Activated CD4-positive, alpha-beta T cell treated with anti-CD3 and anti-CD28 coated beads for 36 hours (primary cell): ENCODE data around the gene EDEM2. TPM values are rescaled to one million over a fixed set of nuclear protein-coding genes. Genes with fewer than 3 reads are reported as not detected.
"Not testable (repeated sequence)": the region's sequence is repeated elsewhere in the genome, so short reads cannot be mapped to it uniquely, and the experiment has no call there.

Experiments used
- ATAC-seq: fragments of 200-7000 bp; cut with Tn5 transposase; one replicate; pipeline ENCODE4 v1.10.0; 2021; ENCODE audit warnings: mild to moderate bottlenecking, moderate library complexity
- CTCF ChIA-PET: fragments of 350-600 bp; sonication (Branson Sonifier 250); formaldehyde crosslinking; loops from one replicate; lab custom pipeline; 2021; ENCODE audit warnings: antibody characterized with exemption; lab: Charles Lee
- POLR2A ChIA-PET: fragments of 350-600 bp; sonication (Branson Sonifier 250); formaldehyde crosslinking; loops from one replicate; lab custom pipeline; 2021; ENCODE audit warnings: antibody characterized with exemption, inconsistent platforms; lab: Charles Lee
- DNase-seq: peaks from one replicate; pipeline ENCODE4 v3.0.0-alpha.2; 2020
- H3K27ac Mint-ChIP-seq: one replicate; pipeline ENCODE4 v1.8.0; 2021; ENCODE audit warnings: mixed read lengths
- H3K27me3 Mint-ChIP-seq: one replicate; pipeline ENCODE4 v1.8.0; 2021; ENCODE audit warnings: mixed read lengths
- H3K36me3 Mint-ChIP-seq: one replicate; pipeline ENCODE4 v1.8.0; 2021; ENCODE audit warnings: low read depth, mixed read lengths
- H3K4me1 Mint-ChIP-seq: one replicate; pipeline ENCODE4 v1.8.0; 2021; ENCODE audit warnings: mixed read lengths
- H3K4me3 Mint-ChIP-seq: one replicate; pipeline ENCODE4 v1.8.0; 2021; ENCODE audit warnings: mild to moderate bottlenecking, moderate library complexity, mixed read lengths
- H3K9me3 Mint-ChIP-seq: one replicate; pipeline ENCODE4 v1.8.0; 2021; ENCODE audit warnings: low read depth, mixed read lengths
- intact Hi-C, 2 experiments: fragments of 100-400 bp; cut with DNase I in 1 of 2; cut with micrococcal nuclease in 1 of 2; formaldehyde crosslinking; loops; one replicate each; pipeline versions ENCODE4 v1.14.2 to v1.15.1; 2022 to 2024; cut with DNase I, micrococcal nuclease
- total RNA-seq, 2 experiments: library from RNA; stranded (reverse); gene quantifications; one replicate each; pipeline ENCODE4 v1.2.3, GENCODE V29; 2021

The EDEM2 gene, protein sequence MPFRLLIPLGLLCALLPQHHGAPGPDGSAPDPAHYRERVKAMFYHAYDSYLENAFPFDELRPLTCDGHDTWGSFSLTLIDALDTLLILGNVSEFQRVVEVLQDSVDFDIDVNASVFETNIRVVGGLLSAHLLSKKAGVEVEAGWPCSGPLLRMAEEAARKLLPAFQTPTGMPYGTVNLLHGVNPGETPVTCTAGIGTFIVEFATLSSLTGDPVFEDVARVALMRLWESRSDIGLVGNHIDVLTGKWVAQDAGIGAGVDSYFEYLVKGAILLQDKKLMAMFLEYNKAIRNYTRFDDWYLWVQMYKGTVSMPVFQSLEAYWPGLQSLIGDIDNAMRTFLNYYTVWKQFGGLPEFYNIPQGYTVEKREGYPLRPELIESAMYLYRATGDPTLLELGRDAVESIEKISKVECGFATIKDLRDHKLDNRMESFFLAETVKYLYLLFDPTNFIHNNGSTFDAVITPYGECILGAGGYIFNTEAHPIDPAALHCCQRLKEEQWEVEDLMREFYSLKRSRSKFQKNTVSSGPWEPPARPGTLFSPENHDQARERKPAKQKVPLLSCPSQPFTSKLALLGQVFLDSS
- 10 to 100 TPM; 16.5 to 18.2 TPM for total RNA-seq

DNA sequence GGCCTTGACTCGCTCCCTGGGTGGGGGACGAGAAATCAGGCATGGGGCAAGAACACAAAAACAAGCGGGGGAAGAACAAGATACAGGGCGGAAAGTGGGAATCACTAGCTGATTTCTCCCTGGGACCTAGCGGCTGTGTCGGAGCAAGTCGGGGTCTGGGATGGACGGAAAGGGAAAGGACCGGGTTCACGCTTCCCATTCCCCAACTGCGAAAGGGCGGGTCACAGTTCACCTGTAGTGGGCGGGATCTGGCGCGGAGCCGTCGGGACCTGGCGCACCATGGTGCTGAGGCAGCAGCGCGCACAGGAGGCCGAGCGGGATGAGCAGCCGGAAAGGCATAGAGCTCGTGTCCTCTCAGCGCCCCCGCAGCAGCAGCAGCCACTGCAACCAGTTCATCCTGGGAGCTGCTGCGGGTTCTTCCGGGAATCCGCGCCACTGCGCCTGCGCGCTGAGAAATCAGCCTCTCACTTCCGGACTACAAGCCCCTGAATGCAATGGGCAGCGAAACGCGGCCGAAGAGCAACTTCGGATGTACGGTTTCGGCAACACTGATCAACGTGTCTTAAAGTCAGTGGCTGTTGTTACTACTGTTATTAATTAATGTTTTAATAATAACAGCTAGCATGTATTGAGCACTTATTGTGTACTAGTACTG, at the start of gene EDEM2:
TSS of gene EDEM2 (minus strand) at position 417 of the 655 bp plus-strand sequence. CDS start at position 339, 78 bp downstream.
- peaks cover 29% of the 10 kb centered on the region for H3K4me1 Mint-ChIP-seq
- H3K27me3 Mint-ChIP-seq: no peaks in the 10 kb centered on the region
- peaks cover 13% of the 10 kb centered on the region for H3K36me3 Mint-ChIP-seq
- intact Hi-C loops: loop anchor here (1.0 to 5.0 kb wide), 16 partner anchors 54 to 1035 kb away; partner anchors contain the start of genes GSS (in 2 of the 2), MMP24OS (in 2 of the 2), MYH7B (in 2 of the 2) and ACSS2 (in 1 of the 2)
- ChIA-PET POLR2A (interaction anchor here (0.5 to 1.6 kb wide), 4 partner anchors 50 to 470 kb away, joined by 3 to 4 read pairs (median 4); partner anchors contain the start of gene PIGU), CTCF (interaction anchor here (0.6 to 3.6 kb wide), 17 partner anchors 10 to 807 kb away, joined by 3 to 17 read pairs (median 3); partner anchors contain the start of genes EIF6, GGT7, PROCR and SCAND1)
- peak within 1 kb of the TSS; percentile 97 for H3K4me3 Mint-ChIP-seq
- ATAC-seq (peak; percentile 92), DNase-seq (peak; percentile 97)
- H3K9me3 Mint-ChIP-seq: no peaks in the 10 kb centered on the region
- H3K27ac Mint-ChIP-seq: peak within 1 kb of the TSS; percentile 95

DNA sequence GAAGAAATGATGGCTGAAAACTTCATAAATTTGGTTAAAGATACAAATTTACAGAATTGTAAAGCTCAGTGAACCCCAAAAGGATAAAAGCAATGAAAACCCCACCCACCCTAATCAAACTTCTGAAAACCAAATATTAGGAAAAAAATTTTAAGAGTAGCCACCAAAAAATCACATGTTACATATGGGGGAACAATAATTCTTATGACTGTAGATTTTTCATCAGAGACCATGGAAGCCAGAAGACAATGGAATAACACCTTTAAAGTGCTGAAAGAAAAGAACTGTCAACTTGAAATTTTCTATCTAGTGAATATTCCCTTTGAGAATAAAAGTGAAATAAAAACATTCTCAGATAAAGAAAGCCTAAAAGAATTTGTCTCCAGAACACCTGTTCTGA, 49.2 kb upstream of the EDEM2 start:
- H3K4me3 Mint-ChIP-seq: no peak overlapping the region
- no peak overlapping the region for H3K27ac Mint-ChIP-seq
- intact Hi-C loops: no loop called here
- H3K4me1 Mint-ChIP-seq: no peaks in the 10 kb centered on the region
- H3K27me3 Mint-ChIP-seq: no peaks in the 10 kb centered on the region
- H3K36me3 Mint-ChIP-seq: peaks cover 21% of the 10 kb centered on the region
- peaks cover 11% of the 10 kb centered on the region for H3K9me3 Mint-ChIP-seq
- DNase-seq (no peak), ATAC-seq (no peak)
- POLR2A ChIA-PET: no interaction called here
- CTCF ChIA-PET: interaction anchor here (1.0 kb wide), 1 partner anchor 100 kb away, joined by 3 read pairs; no protein-coding TSS in a partner anchor

DNA sequence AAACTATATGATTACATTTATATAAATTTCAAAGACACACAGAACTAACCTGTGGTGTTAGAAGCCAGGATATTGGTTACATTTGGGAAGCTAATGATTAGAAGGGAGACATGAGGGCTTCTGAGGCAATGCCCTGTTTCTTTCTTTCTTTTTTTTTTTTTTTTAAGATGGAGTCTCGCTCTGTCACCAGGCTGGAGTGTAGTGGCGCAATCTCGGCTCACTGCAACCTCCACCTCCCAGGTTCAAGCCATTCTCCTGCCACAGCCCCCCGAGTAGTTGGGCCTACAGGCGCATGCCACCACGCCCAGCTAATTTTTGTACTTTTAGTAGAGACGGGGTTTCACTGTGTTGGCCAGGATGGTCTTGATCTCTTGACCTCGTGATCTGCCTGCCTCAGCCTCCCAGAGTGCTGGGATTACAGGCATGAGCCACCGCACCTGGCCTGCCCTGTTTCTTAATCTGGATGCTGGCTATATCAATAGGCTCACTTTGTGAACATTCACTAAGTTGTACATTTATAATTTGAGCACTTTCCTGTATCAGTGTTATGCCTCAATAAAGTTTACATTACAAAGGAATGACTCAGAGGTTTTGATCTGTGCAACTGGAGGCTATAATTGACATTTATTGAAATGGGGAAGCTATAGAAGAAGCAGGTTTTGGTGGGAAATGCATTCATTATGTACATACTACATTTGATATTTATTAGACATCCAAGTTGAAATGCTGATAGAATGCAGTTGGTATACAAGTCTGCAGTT, 46.1 kb upstream of the EDEM2 start:
- intact Hi-C loops, H3K36me3 Mint-ChIP-seq, H3K4me1 Mint-ChIP-seq, DNase-seq, H3K27ac Mint-ChIP-seq, H3K4me3 Mint-ChIP-seq, H3K27me3 Mint-ChIP-seq, H3K9me3 Mint-ChIP-seq, ATAC-seq: not testable (repeated sequence)
- POLR2A ChIA-PET: interaction anchor here (0.6 kb wide), 1 partner anchor 9 kb away, joined by 5 read pairs; no protein-coding TSS in a partner anchor
- CTCF ChIA-PET: interaction anchor here (0.6 to 1.7 kb wide), 3 partner anchors 12 to 160 kb away, joined by 3 to 9 read pairs (median 3); no protein-coding TSS in a partner anchor

DNA sequence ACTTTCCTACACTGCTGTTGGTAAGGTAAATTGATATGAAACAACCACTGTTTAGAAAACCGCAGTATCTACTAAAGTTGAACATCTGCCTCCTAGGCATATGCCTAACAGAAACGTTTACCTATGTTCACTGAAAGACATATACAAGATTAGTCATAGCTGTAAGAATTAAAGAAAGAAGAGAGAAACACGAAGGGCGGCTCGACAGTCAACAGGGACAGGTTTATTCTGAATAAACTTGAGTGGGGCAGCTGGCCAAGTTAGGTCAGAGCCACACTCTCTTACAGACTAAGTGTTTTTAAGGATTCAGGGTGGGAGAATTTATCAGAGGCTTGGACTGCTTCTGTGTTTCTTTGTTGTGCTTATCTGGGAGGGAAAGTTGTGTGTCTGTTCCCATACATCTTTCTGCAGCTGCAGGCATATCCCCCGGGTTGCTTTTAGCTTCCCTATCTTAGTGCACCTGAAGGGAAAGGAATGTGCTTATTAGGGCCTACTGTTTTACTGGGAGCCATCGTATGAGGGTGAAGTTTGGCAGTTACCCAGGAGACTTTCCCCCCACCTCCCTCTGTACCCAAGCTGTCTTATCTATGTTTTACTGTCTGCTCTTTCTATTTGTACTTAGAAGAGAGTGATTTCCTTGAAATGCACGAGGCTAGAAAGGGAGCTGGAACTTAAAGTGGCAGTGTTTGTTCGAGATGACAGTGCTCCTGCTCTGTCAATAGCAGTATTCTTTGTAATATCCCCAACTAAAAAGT, 45.2 kb upstream of the EDEM2 start:
- no peaks in the 10 kb centered on the region for H3K27me3 Mint-ChIP-seq
- intact Hi-C loops: no loop called here
- peaks cover 9% of the 10 kb centered on the region for H3K9me3 Mint-ChIP-seq
- ATAC-seq: no peak
- H3K4me3 Mint-ChIP-seq: no peak overlapping the region
- DNase-seq: no peak
- peaks cover 8% of the 10 kb centered on the region for H3K36me3 Mint-ChIP-seq
- H3K4me1 Mint-ChIP-seq: no peaks in the 10 kb centered on the region
- no peak overlapping the region for H3K27ac Mint-ChIP-seq
- POLR2A ChIA-PET: no interaction called here
- CTCF ChIA-PET: interaction anchor here (0.7 kb wide), 1 partner anchor 146 kb away, joined by 3 read pairs; no protein-coding TSS in a partner anchor

DNA sequence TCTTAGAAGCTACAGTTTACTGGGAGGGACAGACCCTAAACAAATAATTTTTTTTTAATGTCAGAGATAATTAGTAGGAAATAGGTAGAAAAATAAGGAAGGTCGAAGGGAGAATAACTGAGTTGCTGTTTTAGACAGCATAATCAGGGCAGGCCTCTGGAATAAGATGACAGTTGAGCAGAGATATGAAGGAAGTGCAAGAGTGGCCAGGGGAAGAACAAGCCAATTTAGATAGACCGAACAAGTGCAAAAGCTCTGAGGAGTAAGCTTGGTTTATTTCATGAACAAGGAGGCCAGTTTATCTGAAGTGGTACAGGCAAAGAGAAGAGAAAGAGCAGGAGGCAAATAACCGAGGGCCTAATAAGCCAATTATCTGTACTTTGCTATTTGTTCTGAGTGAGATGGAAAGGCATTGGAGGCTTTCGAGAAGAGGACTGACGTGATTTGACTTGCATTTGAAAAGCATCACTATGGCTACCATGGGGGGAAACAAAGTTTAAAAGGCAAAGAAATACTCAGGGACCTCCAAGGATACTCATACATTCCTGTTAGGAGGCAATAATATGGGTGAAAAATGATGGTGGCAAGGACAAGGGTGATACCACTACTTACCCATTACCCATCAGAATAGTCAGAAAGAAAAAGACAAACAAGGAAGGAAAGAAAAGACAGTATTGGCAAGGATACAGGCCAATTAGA, 44.4 kb upstream of the EDEM2 start:
- Mint-ChIP-seq H3K9me3 (peaks cover 4% of the 10 kb centered on the region), H3K4me3 (no peak overlapping the region), H3K27me3 (no peaks in the 10 kb centered on the region), H3K36me3 (peaks cover 4% of the 10 kb centered on the region), H3K27ac (no peak overlapping the region), H3K4me1 (no peaks in the 10 kb centered on the region)
- ChIA-PET POLR2A (no interaction called here), CTCF (interaction anchor here (0.7 kb wide), 2 partner anchors 145 to 298 kb away, joined by 3 read pairs; no protein-coding TSS in a partner anchor)
- DNase-seq: no peak
- intact Hi-C loops: no loop called here
- no peak for ATAC-seq

DNA sequence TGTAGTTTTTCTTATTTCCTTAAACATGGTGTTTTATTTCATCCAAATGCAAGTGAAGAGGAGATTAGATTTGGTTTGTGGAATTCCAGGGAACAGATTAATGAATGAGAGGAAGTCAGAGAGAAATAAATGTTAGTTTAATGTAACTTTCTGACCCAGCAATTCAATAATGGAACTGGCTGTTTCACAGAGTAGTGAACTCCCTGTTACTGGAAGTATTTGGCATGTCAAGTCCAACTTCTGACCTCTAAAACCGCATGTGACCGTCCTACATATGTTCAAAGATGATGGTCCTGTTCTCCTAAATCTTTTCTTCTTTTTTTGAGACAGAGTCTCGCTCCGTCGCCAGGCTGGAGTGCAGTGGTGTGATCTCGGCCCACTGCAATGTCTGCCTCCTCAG, 43.4 kb upstream of the EDEM2 start:
- CTCF ChIA-PET: interaction anchor here (0.7 kb wide), 1 partner anchor 10 kb away, joined by 4 read pairs; no protein-coding TSS in a partner anchor

DNA sequence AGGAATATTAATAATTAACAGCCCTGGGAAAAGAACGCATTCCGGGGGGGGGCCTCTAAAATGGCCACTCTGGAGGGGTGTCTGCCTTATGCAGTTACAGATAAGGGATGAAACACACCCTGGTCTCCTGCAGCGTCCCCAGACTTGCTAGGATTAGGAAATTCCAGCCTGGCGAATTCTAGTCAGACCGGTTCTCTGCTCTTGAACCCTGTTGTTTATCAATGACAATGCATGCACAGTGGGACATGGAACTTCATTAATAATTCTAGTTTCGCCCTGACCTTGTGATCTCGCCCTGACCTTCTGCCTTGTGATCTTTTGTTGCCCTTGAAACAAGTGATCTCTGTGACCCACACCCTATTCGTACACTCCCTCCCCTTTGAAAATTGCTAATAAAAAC, 42.1 kb upstream of the EDEM2 start:
- ATAC-seq, H3K27ac Mint-ChIP-seq, H3K4me3 Mint-ChIP-seq, H3K9me3 Mint-ChIP-seq, H3K36me3 Mint-ChIP-seq, POLR2A ChIA-PET, CTCF ChIA-PET, H3K27me3 Mint-ChIP-seq, intact Hi-C loops, H3K4me1 Mint-ChIP-seq, DNase-seq: not testable (repeated sequence)

More for the DNA sequence above, 43.4 kb upstream of the EDEM2 start:
- H3K4me3 Mint-ChIP-seq: no peak overlapping the region
- H3K4me1 Mint-ChIP-seq: no peaks in the 10 kb centered on the region
- no peaks in the 10 kb centered on the region for H3K9me3 Mint-ChIP-seq
- intact Hi-C loops: no loop called here
- no peak overlapping the region for H3K27ac Mint-ChIP-seq
- POLR2A ChIA-PET: no interaction called here
- no peaks in the 10 kb centered on the region for H3K27me3 Mint-ChIP-seq
- no peak for DNase-seq
- H3K36me3 Mint-ChIP-seq: no peaks in the 10 kb centered on the region
- ATAC-seq: no peak

DNA sequence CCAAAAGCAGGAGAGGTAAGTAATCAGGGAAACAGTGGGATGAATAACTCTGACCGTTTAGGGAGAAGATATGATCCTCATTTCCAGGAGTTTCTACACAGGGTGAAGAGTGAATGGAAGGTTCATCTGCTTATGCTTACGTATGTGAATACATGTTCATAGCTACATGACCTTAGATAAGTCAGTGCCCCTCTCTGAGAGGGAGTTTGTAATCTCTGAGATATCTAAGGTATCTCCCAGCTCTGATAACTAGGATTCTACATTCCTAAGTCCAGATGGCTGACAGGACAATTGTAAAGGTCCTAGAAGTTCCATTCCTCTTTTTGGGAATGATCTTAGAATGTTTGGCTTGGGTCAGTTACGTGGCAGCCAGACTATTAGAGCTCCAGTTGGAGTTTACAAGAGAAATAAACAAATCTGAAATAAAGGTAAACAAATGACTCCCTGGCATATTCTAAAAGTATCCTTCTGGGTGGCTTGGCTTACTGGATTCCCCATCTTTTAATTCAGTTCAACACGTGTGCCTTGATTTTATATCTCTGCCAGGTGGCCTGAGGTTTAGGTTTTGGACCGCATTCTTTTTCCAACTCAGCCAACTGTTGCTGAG, 40.6 kb upstream of the EDEM2 start:
- ChIA-PET POLR2A (no interaction called here), CTCF (interaction anchor here (0.5 to 1.1 kb wide), 4 partner anchors 18 to 122 kb away, joined by 3 read pairs; partner anchors contain the start of gene EDEM2)
- no peak overlapping the region for H3K27ac Mint-ChIP-seq
- ATAC-seq (no peak), DNase-seq (no peak)
- no peaks in the 10 kb centered on the region for H3K36me3 Mint-ChIP-seq
- intact Hi-C loops: no loop called here
- H3K4me1 Mint-ChIP-seq: no peaks in the 10 kb centered on the region
- no peaks in the 10 kb centered on the region for H3K9me3 Mint-ChIP-seq
- H3K27me3 Mint-ChIP-seq: no peaks in the 10 kb centered on the region
- H3K4me3 Mint-ChIP-seq: no peak overlapping the region

DNA sequence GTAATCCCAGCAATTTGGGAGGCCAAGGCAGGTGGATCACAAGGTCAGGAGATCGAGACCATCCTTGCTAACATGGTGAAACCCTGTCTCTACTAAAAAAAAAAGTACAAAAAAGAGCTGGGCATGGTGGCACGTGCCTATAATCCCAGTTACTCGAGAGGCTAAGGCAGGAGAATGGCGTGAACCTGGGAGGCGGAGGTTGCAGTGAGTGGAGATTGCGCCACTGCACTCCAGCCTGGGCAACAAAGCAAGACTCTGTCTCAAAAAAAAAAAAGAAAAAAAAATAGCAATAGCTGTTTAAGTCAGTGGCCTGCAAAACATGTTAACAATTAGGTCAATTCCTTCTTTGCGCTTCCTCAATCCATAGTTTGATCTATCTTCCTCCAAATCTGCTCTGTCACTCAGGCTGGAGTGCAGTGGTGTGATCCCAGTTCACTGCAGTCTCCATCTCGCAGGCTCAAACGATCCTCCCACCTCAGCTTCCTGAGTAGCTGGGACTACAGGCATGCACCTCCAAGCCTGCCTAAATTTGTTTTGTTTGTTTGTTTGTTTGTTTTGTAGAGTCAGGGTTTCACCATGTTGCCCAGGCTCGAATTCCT, 39.7 kb upstream of the EDEM2 start:
- CTCF ChIA-PET: interaction anchor here (1.0 kb wide), 1 partner anchor 21 kb away, joined by 3 read pairs; no protein-coding TSS in a partner anchor
- H3K27ac Mint-ChIP-seq, H3K36me3 Mint-ChIP-seq, ATAC-seq, H3K27me3 Mint-ChIP-seq, POLR2A ChIA-PET, H3K9me3 Mint-ChIP-seq, DNase-seq, H3K4me3 Mint-ChIP-seq, H3K4me1 Mint-ChIP-seq, intact Hi-C loops: not testable (repeated sequence)
